Smooth muscle cell (in vitro differentiated cells): ENCODE measurements around the gene KMT2C. TPM values are rescaled to one million over a fixed set of nuclear protein-coding genes. Genes with fewer than 3 reads are reported as not detected.

Source experiments
- DNase-seq: peaks from one replicate; lab custom pipeline; 2025; ENCODE audit not compliant: unreplicated experiment; lab: John Stamatoyannopoulos, UW
- H2AFZ ChIP-seq: fragments of 200-600 bp; sonication (generic); 2 replicates; pipeline ENCODE4 v1.6.0; 2016; ENCODE audit warnings: antibody characterized with exemption, low read depth, mild to moderate bottlenecking
- H3F3A ChIP-seq: fragments of 200-600 bp; sonication (generic); 2 replicates; pipeline ENCODE4 v1.6.0; 2017; ENCODE audit warnings: antibody characterized with exemption, low read depth
- H3K27ac ChIP-seq: fragments of 200-600 bp; sonication (generic); 2 replicates; pipeline ENCODE4 v1.5.1; 2016; ENCODE audit warnings: low read depth, mild to moderate bottlenecking
- H3K27me3 ChIP-seq: fragments of 200-600 bp; sonication (generic); 2 replicates; pipeline ENCODE4 v1.6.1; 2016; ENCODE audit warnings: low read depth, mild to moderate bottlenecking
- H3K36me3 ChIP-seq: fragments of 200-600 bp; sonication (generic); 2 replicates; pipeline ENCODE4 v1.5.1; 2016; ENCODE audit warnings: low read depth
- H3K4me1 ChIP-seq: fragments of 200-600 bp; sonication (generic); 2 replicates; pipeline ENCODE4 v1.5.1; 2016; ENCODE audit warnings: low read depth
- H3K4me2 ChIP-seq: fragments of 200-600 bp; sonication (generic); 2 replicates; pipeline ENCODE4 v1.6.0; 2016; ENCODE audit warnings: mild to moderate bottlenecking
- H3K4me3 ChIP-seq: fragments of 200-600 bp; sonication (generic); 2 replicates; pipeline ENCODE4 v1.5.1; 2016; ENCODE audit warnings: mild to moderate bottlenecking
- H3K79me2 ChIP-seq: fragments of 200-600 bp; sonication (generic); 2 replicates; pipeline ENCODE4 v1.6.0; 2016; ENCODE audit warnings: low read depth, mild to moderate bottlenecking
- H3K9ac ChIP-seq: fragments of 200-600 bp; sonication (generic); 2 replicates; pipeline ENCODE4 v1.6.0; 2016; ENCODE audit warnings: low read depth
- H3K9me3 ChIP-seq: fragments of 200-600 bp; sonication (generic); replicated peaks from 2 replicates; pipeline ENCODE4 v1.5.1; 2016; ENCODE audit warnings: low read depth
- H4K20me1 ChIP-seq: fragments of 200-600 bp; sonication (generic); 2 replicates; pipeline ENCODE4 v1.6.0; 2016; ENCODE audit warnings: low read depth
- CTCF ChIP-seq: fragments of 200-600 bp; sonication (generic); IDR thresholded peaks from 2 replicates; pipeline ENCODE4 v1.5.1; 2017; ENCODE audit warnings: borderline replicate concordance, mild to moderate bottlenecking, antibody characterized with exemption; ENCODE audit not compliant: insufficient read depth, poor library complexity, severe bottlenecking
- WGBS: methylation state at CpG from one replicate; pipeline ENCODE4 v1.1.7; 2016; ENCODE audit warnings: low lambda C conversion rate; 5-methylcytosine and 5-hydroxymethylcytosine counted together
- polyA plus RNA-seq: library from polyadenylated mRNA; unstranded; fragments of >200 nt; fragmentation: Nextera tagmentation; extraction: Ambion mirVana; gene quantifications from 2 replicates; pipeline ENCODE4 v1.2.1, GENCODE V29; 2016
- total RNA-seq: library from RNA; depleted of rRNA; stranded (reverse); fragments of >200 nt; gene quantifications from 2 replicates; pipeline ENCODE4 v1.2.3, GENCODE V29; 2014

KMT2C gene
- total and polyA plus RNA-seq, 2 experiments from 2014 or later = 10.1 to 36.7 TPM

- 98% methylated on average over 2 of the region's 2 CpGs for WGBS
- H3K36me3 ChIP-seq = peaks cover 7% of the 10 kb centered on the region
Measured at GRCh38 chr7:152140560-152140959, 295.2 kb downstream of the KMT2C start.

DNA sequence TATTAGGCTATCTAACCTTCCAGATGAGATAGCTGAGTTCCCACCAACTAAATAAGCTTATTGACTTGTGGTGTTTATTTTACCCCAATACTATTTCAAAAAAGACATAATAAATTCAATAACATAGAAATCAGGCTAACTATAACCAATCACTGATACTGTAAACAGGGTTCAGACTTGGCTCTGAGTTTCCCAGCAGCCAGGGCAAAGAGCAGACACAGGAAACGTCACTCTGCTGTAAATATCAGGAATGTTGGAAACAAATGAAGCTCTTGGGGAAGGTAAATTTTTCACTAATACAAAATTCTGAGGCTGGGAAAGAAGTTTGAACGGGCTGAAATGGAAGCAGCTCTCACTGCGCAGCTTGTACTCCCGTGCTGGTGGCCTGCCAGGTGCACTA lies 295.7 kb downstream of the KMT2C start:
- H3K27me3 ChIP-seq = no peaks in the 10 kb centered on the region
- H3K36me3 ChIP-seq = peaks cover 7% of the 10 kb centered on the region
- H2AFZ ChIP-seq = no peak overlapping the region
- DNase-seq = no peak
- peaks cover 2% of the 10 kb centered on the region for H3K79me2 ChIP-seq
- H3K9ac ChIP-seq = no peak overlapping the region
- H3K27ac ChIP-seq = no peak overlapping the region
- no peaks in the 10 kb centered on the region for H3K9me3 ChIP-seq
- H3K4me3 ChIP-seq = no peak overlapping the region
- H3K4me2 ChIP-seq = no peak overlapping the region
- H3F3A ChIP-seq = peaks cover 9% of the 10 kb centered on the region
- no peak for TF ChIP-seq CTCF
- WGBS = 96% methylated on average over 4 of the region's 4 CpGs
- peaks cover 8% of the 10 kb centered on the region for H3K4me1 ChIP-seq
- peaks cover 12% of the 10 kb centered on the region for H4K20me1 ChIP-seq

More at GRCh38 chr7:152140560-152140959, 295.2 kb downstream of the KMT2C start:
- Histone ChIP-seq H3K27me3 (no peaks in the 10 kb centered on the region), H3K9ac (no peak overlapping the region), H2AFZ (no peak overlapping the region), H4K20me1 (peaks cover 13% of the 10 kb centered on the region), H3F3A (peaks cover 9% of the 10 kb centered on the region), H3K4me3 (no peak overlapping the region), H3K27ac (no peak overlapping the region), H3K4me1 (peaks cover 8% of the 10 kb centered on the region), H3K79me2 (peaks cover under 1% of the 10 kb centered on the region), H3K4me2 (no peak overlapping the region), H3K9me3 (no peaks in the 10 kb centered on the region)
- DNase-seq = no peak
- TF ChIP-seq CTCF = no peak

DNA sequence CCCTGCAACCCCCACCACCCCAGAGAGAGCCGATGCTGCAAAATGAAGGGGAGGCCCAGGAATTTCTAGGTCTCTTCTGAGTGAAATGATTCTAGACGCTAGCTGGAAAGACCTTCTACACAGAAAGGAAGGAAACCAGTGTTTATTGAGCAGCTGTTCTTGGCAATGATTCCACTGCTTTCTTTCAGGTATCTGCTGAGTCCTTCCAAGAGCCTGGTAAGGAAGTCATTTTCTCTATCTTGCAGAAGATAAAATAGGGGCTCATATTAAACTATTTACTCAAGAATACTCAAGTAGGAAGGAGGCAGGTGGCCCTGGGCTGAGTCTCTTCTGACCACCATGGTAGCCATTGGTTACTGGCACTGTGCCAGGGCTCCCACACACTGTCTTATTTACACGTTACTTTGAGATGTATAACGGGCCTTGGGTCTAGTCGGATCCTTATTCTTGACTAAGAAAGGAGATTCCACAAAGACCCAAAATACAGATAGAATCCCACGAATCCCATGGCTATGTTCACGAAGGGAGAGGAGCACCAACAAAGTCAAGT lies 298.3 kb downstream of the KMT2C start:
- Histone ChIP-seq H4K20me1 (peaks cover 12% of the 10 kb centered on the region), H3K4me3 (no peak overlapping the region), H2AFZ (no peak overlapping the region), H3K9me3 (no peaks in the 10 kb centered on the region), H3K9ac (no peak overlapping the region), H3K27ac (peak overlapping the region; percentile 94), H3F3A (peaks cover 9% of the 10 kb centered on the region), H3K4me2 (peak overlapping the region; percentile 70), H3K4me1 (peaks cover 8% of the 10 kb centered on the region), H3K79me2 (peaks cover 2% of the 10 kb centered on the region), H3K36me3 (no peaks in the 10 kb centered on the region), H3K27me3 (no peaks in the 10 kb centered on the region)
- no peak for DNase-seq
- 78% methylated on average over 7 of the region's 7 CpGs for WGBS
- TF ChIP-seq CTCF = no peak

DNA sequence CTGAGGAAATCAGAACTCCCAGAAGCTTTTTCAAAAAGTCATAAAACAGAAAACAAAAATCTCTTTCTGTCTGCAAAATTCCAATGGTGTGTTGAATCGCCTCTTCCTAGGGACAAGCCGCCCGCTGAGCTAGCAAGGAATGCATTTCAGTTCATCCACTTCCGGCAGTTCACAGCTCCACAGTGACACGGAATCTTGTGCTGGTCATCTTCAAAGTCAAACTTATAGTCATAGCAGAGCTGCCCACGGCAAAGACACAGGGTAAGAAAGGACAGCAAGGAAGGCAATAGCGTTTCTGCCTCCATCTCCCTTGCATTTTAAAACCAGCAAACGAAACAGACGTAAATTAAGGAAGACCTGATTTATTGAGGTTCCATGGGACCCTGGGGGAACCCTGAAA lies 299.1 kb downstream of the KMT2C start:
- H3K4me2 ChIP-seq = peak overlapping the region; percentile 70
- no peak for DNase-seq
- H3K79me2 ChIP-seq = peaks cover 2% of the 10 kb centered on the region
- H3K4me1 ChIP-seq = peaks cover 8% of the 10 kb centered on the region
- peak overlapping the region; percentile 94 for H3K27ac ChIP-seq
- H4K20me1 ChIP-seq = peaks cover 12% of the 10 kb centered on the region
- H3K9me3 ChIP-seq = no peaks in the 10 kb centered on the region
- H3K4me3 ChIP-seq = peak overlapping the region; percentile 7
- no peaks in the 10 kb centered on the region for H3K27me3 ChIP-seq
- WGBS = 21% methylated on average over 9 of the region's 9 CpGs
- no peak overlapping the region for H2AFZ ChIP-seq
- peaks cover 9% of the 10 kb centered on the region for H3F3A ChIP-seq
- no peak for TF ChIP-seq CTCF
- H3K36me3 ChIP-seq = no peaks in the 10 kb centered on the region
- peak overlapping the region; percentile 40 for H3K9ac ChIP-seq
